ENCODE results near the gene CLDND2. TPM values are rescaled to one million over a fixed set of nuclear protein-coding genes. Genes with fewer than 3 reads are reported as not detected.
A peak's percentile ranks its signal among the peaks of the same experiment; 100 is the strongest.

Gene CLDND2
- total and polyA plus RNA-seq, 10 of the 15 experiments (the other 5 are each of a cell fraction or from before 2014, with no cell fraction given) = 0.24 to 7.1 (median 1.8) TPM; not detected in 1

DNA sequence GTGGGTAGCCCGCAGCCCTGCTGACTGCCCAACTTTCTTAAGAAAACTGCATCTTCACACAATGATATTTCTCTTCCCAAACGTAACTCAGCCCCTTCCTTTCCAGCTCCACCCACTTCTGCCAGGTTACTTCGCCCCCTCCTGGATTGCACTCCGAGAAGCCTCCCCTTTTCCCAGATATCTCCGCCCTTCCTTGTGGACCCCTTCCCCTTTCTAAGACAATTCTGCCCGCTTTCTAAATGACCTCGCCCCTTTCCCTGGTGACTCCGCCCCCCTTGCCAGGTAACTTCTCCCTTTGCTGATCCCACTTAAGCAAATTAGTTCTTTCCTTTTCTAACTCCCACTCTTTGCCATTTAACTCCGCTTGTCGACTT is 29.5 kb downstream of the CLDND2 start:
- FAIRE-seq (no peak), ATAC-seq (peak; percentile 2), DNase-seq (ENCODE audit: low read depth, low spot score) (no peak)
- TF ChIP-seq IKZF2 (IDR thresholded peaks at IDR 0.05) (peak; percentile 55; a peak in 3 of 4 replicates), NBN (IDR thresholded peaks at IDR 0.05) (0 out of 2 replicates have a peak, but pooled peaks have one; percentile 60), POLR2AphosphoS5 (IDR thresholded peaks at IDR 0.05; ENCODE audit: low read length) (no peak), NFYA (IDR thresholded peaks at IDR 0.05; ENCODE audit: borderline replicate concordance, low read depth, low read length) (no peak)
- TF ChIP-seq, protein P1, sequence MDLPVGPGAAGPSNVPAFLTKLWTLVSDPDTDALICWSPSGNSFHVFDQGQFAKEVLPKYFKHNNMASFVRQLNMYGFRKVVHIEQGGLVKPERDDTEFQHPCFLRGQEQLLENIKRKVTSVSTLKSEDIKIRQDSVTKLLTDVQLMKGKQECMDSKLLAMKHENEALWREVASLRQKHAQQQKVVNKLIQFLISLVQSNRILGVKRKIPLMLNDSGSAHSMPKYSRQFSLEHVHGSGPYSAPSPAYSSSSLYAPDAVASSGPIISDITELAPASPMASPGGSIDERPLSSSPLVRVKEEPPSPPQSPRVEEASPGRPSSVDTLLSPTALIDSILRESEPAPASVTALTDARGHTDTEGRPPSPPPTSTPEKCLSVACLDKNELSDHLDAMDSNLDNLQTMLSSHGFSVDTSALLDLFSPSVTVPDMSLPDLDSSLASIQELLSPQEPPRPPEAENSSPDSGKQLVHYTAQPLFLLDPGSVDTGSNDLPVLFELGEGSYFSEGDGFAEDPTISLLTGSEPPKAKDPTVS (IDR thresholded peaks at IDR 0.05; ENCODE audit: low read depth, low read length) = no peak
- TF ChIP-seq, protein P2, sequence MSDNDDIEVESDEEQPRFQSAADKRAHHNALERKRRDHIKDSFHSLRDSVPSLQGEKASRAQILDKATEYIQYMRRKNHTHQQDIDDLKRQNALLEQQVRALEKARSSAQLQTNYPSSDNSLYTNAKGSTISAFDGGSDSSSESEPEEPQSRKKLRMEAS (IDR thresholded peaks at IDR 0.05; ENCODE audit: low read depth, low read length) = no peak
- no peaks in the 10 kb centered on the region for H3K27me3 ChIP-seq (replicated peaks in 1 of 2; ENCODE audit: control insufficient read depth in 2 of 2, insufficient read depth in 2 of 2, low read length in 1 of 2)
- intact Hi-C loops (cut with micrococcal nuclease; ENCODE audit: unreplicated experiment) (loop anchor here (1.0 to 10.0 kb wide), 4 partner anchors 28 to 316 kb away; partner anchors contain the start of gene ETFB), in situ Hi-C loops (cut with MboI) (loop anchor here (5.0 kb wide), 2 partner anchors 98 to 323 kb away; no protein-coding TSS in a partner anchor)
- BruUV-seq (replicated peaks) = no TSS peak
- H2AFZ ChIP-seq (ENCODE audit: control insufficient read depth, low read depth, low read length) = peak overlapping the region; percentile 67
- no peaks in the 10 kb centered on the region for H3K79me2 ChIP-seq (ENCODE audit: control insufficient read depth, insufficient read depth, low read length)
- peak overlapping the region; percentile 18; the same call in 1 of the 2 replicates for H3K9ac ChIP-seq (ENCODE audit: control insufficient read depth, insufficient read depth, low read length)
- 2% methylated on average over 10 of the region's 10 CpGs for WGBS (ENCODE audit: insufficient coverage, insufficient replicate concordance, low lambda C conversion rate, missing lambda C conversion rate)
- peak overlapping the region; percentile 60; the same call in 1 of the 2 replicates for H3K4me3 ChIP-seq
- H3K4me2 ChIP-seq (ENCODE audit: control insufficient read depth, insufficient read depth) = peak overlapping the region; percentile 100
- POLR2A ChIA-PET = interaction anchor here (1.0 to 2.6 kb wide), 5 partner anchors 26 to 78 kb away, joined by 3 to 13 read pairs (median 11); partner anchors contain the start of genes ETFB and SIGLEC10
- CTCF ChIA-PET = interaction anchor here (1.0 to 5.1 kb wide), 13 partner anchors 26 to 322 kb away, joined by 3 to 47 read pairs (median 6); partner anchors contain the start of genes ETFB, NKG7 and SIGLEC10
- peak overlapping the region; percentile 22 for H3K27ac ChIP-seq (ENCODE audit: control insufficient read depth, insufficient read depth)
- H3K36me3 ChIP-seq (ENCODE audit: control insufficient read depth in 2 of 2, insufficient read depth in 2 of 2, low read length in 1 of 2) = no peaks in the 10 kb centered on the region
- no peaks in the 10 kb centered on the region for H3K9me3 ChIP-seq (replicated peaks; ENCODE audit: control insufficient read depth, insufficient read depth, low read length)
- no peaks in the 10 kb centered on the region for H4K20me1 ChIP-seq (ENCODE audit: control insufficient read depth, insufficient read depth)
- SMC1A ChIA-PET (ENCODE audit: uncharacterized antibody, unreplicated experiment) = interaction anchor here (0.7 to 1.9 kb wide), 8 partner anchors 23 to 103 kb away, joined by 3 to 6 read pairs (median 3); partner anchors contain the start of gene SIGLEC10
- peaks cover 11% of the 10 kb centered on the region for H3K4me1 ChIP-seq (ENCODE audit: control insufficient read depth, insufficient read depth, low read length)
- RAD21 ChIA-PET (ENCODE audit: unreplicated experiment) = interaction anchor here (0.6 to 3.2 kb wide), 20 partner anchors 20 to 439 kb away, joined by 3 to 32 read pairs (median 4); partner anchors contain the start of genes ETFB and SIGLEC10
